H9 (cell line): Measurements from ENCODE around the gene WDR12. TPM values are rescaled to one million over a fixed set of nuclear protein-coding genes. Genes with fewer than 3 reads are reported as not detected.

ENCODE experiments used
- DNase-seq: peaks from one replicate; pipeline ENCODE4 v3.0.0-alpha.2; 2017
- H2AFZ ChIP-seq: one replicate; pipeline ENCODE4 v1.6.1; 2013; ENCODE audit warnings: mild to moderate bottlenecking, low read length, control low read depth, moderate library complexity
- H2AK5ac ChIP-seq: 2 replicates; pipeline ENCODE4 v1.6.1; 2013; ENCODE audit warnings: low read length, control low read depth, mixed read lengths; ENCODE audit not compliant: insufficient read length
- H2BK120ac ChIP-seq: one replicate; pipeline ENCODE4 v1.6.1; 2013; ENCODE audit warnings: low read depth, mild to moderate bottlenecking, low read length, control low read depth, inconsistent platforms; ENCODE audit not compliant: poor library complexity, severe bottlenecking
- H2BK12ac ChIP-seq: 2 replicates; pipeline ENCODE4 v1.6.1; 2013; ENCODE audit warnings: low read length, control low read depth, mixed read lengths, low read depth; ENCODE audit not compliant: insufficient read length
- H2BK15ac ChIP-seq: 2 replicates; pipeline ENCODE4 v1.6.1; 2013; ENCODE audit warnings: low read depth, low read length, control low read depth
- H2BK20ac ChIP-seq: one replicate; pipeline ENCODE4 v1.6.1; 2013; ENCODE audit warnings: low read depth, mild to moderate bottlenecking, low read length, control low read depth, inconsistent platforms; ENCODE audit not compliant: poor library complexity, severe bottlenecking
- H2BK5ac ChIP-seq: 2 replicates; pipeline ENCODE4 v1.6.1; 2013; ENCODE audit warnings: low read length, control low read depth, mixed read lengths; ENCODE audit not compliant: insufficient read length
- H3K14ac ChIP-seq: 2 replicates; pipeline ENCODE4 v1.6.1; 2013; ENCODE audit warnings: low read length, control low read depth; ENCODE audit not compliant: insufficient read depth
- H3K18ac ChIP-seq: 2 replicates; pipeline ENCODE4 v1.6.1; 2013; ENCODE audit warnings: low read depth, mild to moderate bottlenecking, mixed read lengths, low read length, control low read depth; ENCODE audit not compliant: insufficient read length
- H3K23ac ChIP-seq: 2 replicates; pipeline ENCODE4 v1.6.1; 2013; ENCODE audit warnings: low read length, control low read depth, mixed read lengths, low read depth; ENCODE audit not compliant: insufficient read length
- H3K23me2 ChIP-seq: 2 replicates; pipeline ENCODE4 v1.6.1; 2013; ENCODE audit warnings: low read depth, mild to moderate bottlenecking, mixed read lengths, low read length, control low read depth; ENCODE audit not compliant: insufficient read length, poor library complexity, severe bottlenecking
- H3K27ac ChIP-seq: 2 replicates; pipeline ENCODE4 v1.5.1; 2013; ENCODE audit warnings: low read length, control low read depth, mixed read lengths, low read depth; ENCODE audit not compliant: insufficient read length
- H3K27me3 ChIP-seq: 2 replicates; pipeline ENCODE4 v1.6.1; 2013; ENCODE audit warnings: low read length, control low read depth, inconsistent platforms; ENCODE audit not compliant: insufficient read depth
- H3K4ac ChIP-seq: 2 replicates; pipeline ENCODE4 v1.6.1; 2013; ENCODE audit warnings: low read depth, mild to moderate bottlenecking, control low read depth, inconsistent platforms, low read length, moderate library complexity
- H3K4me1 ChIP-seq: 2 replicates; pipeline ENCODE4 v1.6.1; 2013; ENCODE audit warnings: low read length, control low read depth, inconsistent platforms; ENCODE audit not compliant: insufficient read depth
- H3K4me2 ChIP-seq: 2 replicates; pipeline ENCODE4 v1.6.1; 2013; ENCODE audit warnings: low read length, control low read depth, mixed read lengths; ENCODE audit not compliant: insufficient read length, insufficient read depth
- H3K56ac ChIP-seq: 2 replicates; pipeline ENCODE4 v1.6.1; 2013; ENCODE audit warnings: low read depth, mild to moderate bottlenecking, mixed read lengths, low read length, control low read depth; ENCODE audit not compliant: insufficient read length
- H3K79me1 ChIP-seq: 2 replicates; pipeline ENCODE4 v1.6.1; 2013; ENCODE audit warnings: low read depth, mild to moderate bottlenecking, moderate library complexity, low read length, control low read depth, inconsistent platforms; ENCODE audit not compliant: insufficient read depth, poor library complexity, severe bottlenecking
- H3K79me2 ChIP-seq: 2 replicates; pipeline ENCODE4 v1.6.1; 2013; ENCODE audit warnings: low read length, control low read depth, inconsistent platforms; ENCODE audit not compliant: insufficient read depth
- H3K9ac ChIP-seq: 2 replicates; pipeline ENCODE4 v1.6.1; 2013; ENCODE audit warnings: low read length, control low read depth, mixed read lengths; ENCODE audit not compliant: insufficient read length; ENCODE audit errors: extremely low read depth
- H3K9me3 ChIP-seq: one replicate; pipeline ENCODE4 v1.6.1; 2013; ENCODE audit warnings: low read depth, low read length, inconsistent platforms; ENCODE audit not compliant: control insufficient read depth
- H3T11ph ChIP-seq: one replicate; pipeline ENCODE4 v1.6.1; 2013; ENCODE audit warnings: mild to moderate bottlenecking, low read length, control low read depth, inconsistent platforms
- H4K20me1 ChIP-seq: one replicate; pipeline ENCODE4 v1.6.1; 2013; ENCODE audit not compliant: control insufficient read depth, insufficient read length, insufficient read depth
- H4K5ac ChIP-seq: 2 replicates; pipeline ENCODE4 v1.6.1; 2013; ENCODE audit warnings: low read depth, mild to moderate bottlenecking, mixed read lengths, low read length, control low read depth; ENCODE audit not compliant: insufficient read length
- H4K8ac ChIP-seq: replicated peaks from 2 replicates; pipeline ENCODE4 v1.6.1; 2013; ENCODE audit warnings: low read length, control low read depth, mixed read lengths, low read depth; ENCODE audit not compliant: insufficient read length
- H4K91ac ChIP-seq: 2 replicates; pipeline ENCODE4 v1.6.1; 2013; ENCODE audit warnings: low read depth, mild to moderate bottlenecking, moderate library complexity, mixed read lengths, low read length, control low read depth; ENCODE audit not compliant: insufficient read length
- H3K27ac Mint-ChIP-seq, 3 experiments: 2 replicates in 2 of 3; 3 replicates in 1 of 3; pipeline ENCODE4 v1.8.0; 2020 to 2021; ENCODE audit warnings: mixed read lengths in 3 of 3, mild to moderate bottlenecking in 1 of 3, moderate library complexity in 1 of 3
- H3K27me3 Mint-ChIP-seq: 2 replicates; pipeline ENCODE4 v1.8.0; 2021; ENCODE audit warnings: low read depth, mild to moderate bottlenecking, moderate library complexity, mixed read lengths
- H3K36me3 Mint-ChIP-seq, 3 experiments: 2 replicates in 2 of 3; 3 replicates in 1 of 3; pipeline ENCODE4 v1.8.0; 2020 to 2021; ENCODE audit warnings: low read depth in 3 of 3, mixed read lengths in 3 of 3; ENCODE audit not compliant: insufficient read depth in 1 of 3
- H3K4me1 Mint-ChIP-seq, 2 experiments: 2 replicates each; pipeline ENCODE4 v1.8.0; 2020; ENCODE audit warnings: mixed read lengths in 2 of 2
- H3K4me3 Mint-ChIP-seq, 2 experiments: 2 replicates in 1 of 2; 3 replicates in 1 of 2; pipeline ENCODE4 v1.8.0; 2020 to 2021; ENCODE audit warnings: mild to moderate bottlenecking in 2 of 2, mixed read lengths in 2 of 2, moderate library complexity in 1 of 2
- H3K9me3 Mint-ChIP-seq, 2 experiments: 2 replicates in 1 of 2; 3 replicates in 1 of 2; pipeline ENCODE4 v1.8.0; 2020; ENCODE audit warnings: mild to moderate bottlenecking in 2 of 2, mixed read lengths in 2 of 2, moderate library complexity in 1 of 2
- WGBS: extraction: QIAGEN DNeasy Blood & Tissue Kit; methylation state at CpG from one replicate; pipeline ENCODE4 v1.1.7; 2013; ENCODE audit warnings: missing lambda C conversion rate, low lambda C conversion rate, mixed read lengths; ENCODE audit not compliant: insufficient read length; ENCODE audit errors: extremely low coverage; 5-methylcytosine and 5-hydroxymethylcytosine counted together
- total RNA-seq: library from RNA; stranded (reverse); gene quantifications from 2 replicates; pipeline ENCODE4 v1.2.1, GENCODE V29; 2021
- TF ChIP-seq, protein P1 (sequence below): fragments of 200-600 bp; sonication (generic); conservative IDR thresholded peaks from 3 replicates; pipeline ENCODE4 v1.8.0; 2021; ENCODE audit warnings: antibody characterized with exemption, mild to moderate bottlenecking

Gene WDR12
- total RNA-seq, 1 experiment from 2014 or later = 129 TPM

- Histone ChIP-seq H3K23me2 (no peaks in the 10 kb centered on the region), H3K79me2 (no peaks in the 10 kb centered on the region)
- H3K4me1 Mint-ChIP-seq = peaks cover 4 to 5% of the 10 kb centered on the region in 2 experiments; a peak in 3 of 4 replicates
Observed at GRCh38 chr2:202941771-202942170, 30.3 kb upstream of the WDR12 start.

More at GRCh38 chr2:202941771-202942170, 30.3 kb upstream of the WDR12 start:
- Histone ChIP-seq H3K27ac (no peak overlapping the region), H3K18ac (no peak overlapping the region), H4K91ac (no peak overlapping the region), H3K4ac (no peak overlapping the region), H2BK12ac (no peak overlapping the region), H3K4me1 (no peaks in the 10 kb centered on the region), H2AFZ (no peak overlapping the region), H3K4me2 (no peak overlapping the region), H2BK5ac (no peak overlapping the region), H4K8ac (no peak overlapping the region), H2AK5ac (no peak overlapping the region), H3K14ac (no peak overlapping the region), H2BK120ac (no peak overlapping the region), H4K20me1 (no peaks in the 10 kb centered on the region), H3K9me3 (no peaks in the 10 kb centered on the region), H3K79me1 (no peaks in the 10 kb centered on the region), H3K56ac (no peak overlapping the region), H3K23ac (no peak overlapping the region), H3T11ph (no peak overlapping the region), H2BK20ac (no peak overlapping the region), H4K5ac (no peak overlapping the region), H3K9ac (no peak overlapping the region), H2BK15ac (no peak overlapping the region), H3K27me3 (no peaks in the 10 kb centered on the region)
- no CpG with 5 or more reads among the region's 4 CpGs for WGBS
- Mint-ChIP-seq H3K27me3 (no peaks in the 10 kb centered on the region), H3K4me3 (no peak overlapping the region), H3K27ac (no peak overlapping the region), H3K36me3 (peaks cover 17 to 24% (median 23%) of the 10 kb centered on the region in 3 experiments; a peak in 6 of 7 replicates), H3K9me3 (peaks cover 14 to 16% of the 10 kb centered on the region in 2 experiments)
- TF ChIP-seq, protein P1, sequence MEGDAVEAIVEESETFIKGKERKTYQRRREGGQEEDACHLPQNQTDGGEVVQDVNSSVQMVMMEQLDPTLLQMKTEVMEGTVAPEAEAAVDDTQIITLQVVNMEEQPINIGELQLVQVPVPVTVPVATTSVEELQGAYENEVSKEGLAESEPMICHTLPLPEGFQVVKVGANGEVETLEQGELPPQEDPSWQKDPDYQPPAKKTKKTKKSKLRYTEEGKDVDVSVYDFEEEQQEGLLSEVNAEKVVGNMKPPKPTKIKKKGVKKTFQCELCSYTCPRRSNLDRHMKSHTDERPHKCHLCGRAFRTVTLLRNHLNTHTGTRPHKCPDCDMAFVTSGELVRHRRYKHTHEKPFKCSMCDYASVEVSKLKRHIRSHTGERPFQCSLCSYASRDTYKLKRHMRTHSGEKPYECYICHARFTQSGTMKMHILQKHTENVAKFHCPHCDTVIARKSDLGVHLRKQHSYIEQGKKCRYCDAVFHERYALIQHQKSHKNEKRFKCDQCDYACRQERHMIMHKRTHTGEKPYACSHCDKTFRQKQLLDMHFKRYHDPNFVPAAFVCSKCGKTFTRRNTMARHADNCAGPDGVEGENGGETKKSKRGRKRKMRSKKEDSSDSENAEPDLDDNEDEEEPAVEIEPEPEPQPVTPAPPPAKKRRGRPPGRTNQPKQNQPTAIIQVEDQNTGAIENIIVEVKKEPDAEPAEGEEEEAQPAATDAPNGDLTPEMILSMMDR = no peak
- DNase-seq = no peak
